Mononuclear cell (primary cell): ENCODE measurements around the gene IFT74. TPM values are rescaled to one million over a fixed set of nuclear protein-coding genes. Genes with fewer than 3 reads are reported as not detected.
"Not testable (repeated sequence)": the region's sequence is repeated elsewhere in the genome, so short reads cannot be mapped to it uniquely, and the experiment has no call there.

Experiments used
- H3K27me3 ChIP-seq: 2 replicates; pipeline ENCODE4 v1.6.0; 2011; ENCODE audit warnings: low read length, control low read depth; ENCODE audit not compliant: insufficient read depth
- H3K4me1 ChIP-seq: 2 replicates; pipeline ENCODE4 v1.5.1; 2011; ENCODE audit warnings: mild to moderate bottlenecking, low read length, control low read depth; ENCODE audit not compliant: insufficient read depth
- H3K4me3 ChIP-seq: 2 replicates; pipeline ENCODE4 v1.5.1; 2011; ENCODE audit warnings: mild to moderate bottlenecking, low read length, moderate library complexity
- H3K9me3 ChIP-seq: 2 replicates; pipeline ENCODE4 v1.5.1; 2011; ENCODE audit warnings: low read depth, mild to moderate bottlenecking, control low read depth, low read length
- total RNA-seq: library from RNA; depleted of rRNA; stranded (reverse); fragments of >200 nt; gene quantifications from one replicate; pipeline ENCODE4 v1.2.3, GENCODE V29; 2012

IFT74 gene
- total RNA-seq, 1 donor, result 6.2 TPM

- H3K9me3 ChIP-seq, result no peaks in the 10 kb centered on the region
- no peaks in the 10 kb centered on the region for H3K4me1 ChIP-seq
- H3K4me3 ChIP-seq, result no peak overlapping the region
- no peaks in the 10 kb centered on the region for H3K27me3 ChIP-seq
Measured at GRCh38 chr9:27085456-27085855, 129.2 kb downstream of the IFT74 start.

- Histone ChIP-seq H3K4me3 (no peak overlapping the region), H3K9me3 (no peaks in the 10 kb centered on the region), H3K4me1 (no peaks in the 10 kb centered on the region), H3K27me3 (no peaks in the 10 kb centered on the region)
Measured at GRCh38 chr9:27086818-27087680, 130.8 kb downstream of the IFT74 start.

- Histone ChIP-seq H3K4me3 (no peak overlapping the region), H3K9me3 (no peaks in the 10 kb centered on the region), H3K4me1 (no peaks in the 10 kb centered on the region), H3K27me3 (no peaks in the 10 kb centered on the region)
Measured at GRCh38 chr9:27088981-27089380, 132.8 kb downstream of the IFT74 start.

- no peaks in the 10 kb centered on the region for H3K4me1 ChIP-seq
- no peak overlapping the region for H3K4me3 ChIP-seq
- H3K27me3 ChIP-seq, result no peaks in the 10 kb centered on the region
- H3K9me3 ChIP-seq, result no peaks in the 10 kb centered on the region
Measured at GRCh38 chr9:27089706-27090105, 133.5 kb downstream of the IFT74 start.

- H3K27me3 ChIP-seq, result no peaks in the 10 kb centered on the region
Measured at GRCh38 chr9:27090231-27090630, 134.0 kb downstream of the IFT74 start.

GRCh38 chr9:27090711-27091110, 134.5 kb downstream of the IFT74 start:
- no peaks in the 10 kb centered on the region for H3K27me3 ChIP-seq
- H3K4me1 ChIP-seq, result no peaks in the 10 kb centered on the region
- H3K9me3 ChIP-seq, result no peaks in the 10 kb centered on the region
- H3K4me3 ChIP-seq, result no peak overlapping the region

More at GRCh38 chr9:27090231-27090630, 134.0 kb downstream of the IFT74 start:
- no peak overlapping the region for H3K4me3 ChIP-seq
- no peaks in the 10 kb centered on the region for H3K4me1 ChIP-seq
- H3K9me3 ChIP-seq, result no peaks in the 10 kb centered on the region

GRCh38 chr9:27092496-27092895, 136.3 kb downstream of the IFT74 start:
- not testable (repeated sequence) for H3K9me3 ChIP-seq, H3K27me3 ChIP-seq, H3K4me3 ChIP-seq, H3K4me1 ChIP-seq

- H3K4me1 ChIP-seq, H3K27me3 ChIP-seq, H3K4me3 ChIP-seq, H3K9me3 ChIP-seq: not testable (repeated sequence)
Measured at GRCh38 chr9:27093384-27094067, 137.3 kb downstream of the IFT74 start.

GRCh38 chr9:27094640-27095298, 138.6 kb downstream of the IFT74 start:
- no peaks in the 10 kb centered on the region for H3K4me1 ChIP-seq
- H3K9me3 ChIP-seq, result no peaks in the 10 kb centered on the region
- no peak overlapping the region for H3K4me3 ChIP-seq
- H3K27me3 ChIP-seq, result no peaks in the 10 kb centered on the region

- H3K9me3 ChIP-seq, result no peaks in the 10 kb centered on the region
Measured at GRCh38 chr9:27107241-27107640, 151.0 kb downstream of the IFT74 start.

GRCh38 chr9:27108981-27109541, 152.8 kb downstream of the IFT74 start, which contains the start of gene TEK:
TEK (plus strand) TSS chr9:27109225; CDS start chr9:27109591, 366 bp downstream.
- H3K9me3 ChIP-seq, result no peaks in the 10 kb centered on the region
- H3K27me3 ChIP-seq, result peaks cover 2% of the 10 kb centered on the region
- no peak within 1 kb of the TSS for H3K4me3 ChIP-seq
- H3K4me1 ChIP-seq, result no peaks in the 10 kb centered on the region

More at GRCh38 chr9:27107241-27107640, 151.0 kb downstream of the IFT74 start:
- H3K4me1 ChIP-seq, result no peaks in the 10 kb centered on the region
- peaks cover 2% of the 10 kb centered on the region for H3K27me3 ChIP-seq
- H3K4me3 ChIP-seq, result no peak overlapping the region

GRCh38 chr9:27109621-27110020, 153.4 kb downstream of the IFT74 start:
- H3K4me1 ChIP-seq, result no peaks in the 10 kb centered on the region
- peaks cover 2% of the 10 kb centered on the region for H3K27me3 ChIP-seq
- H3K4me3 ChIP-seq, result no peak overlapping the region
- no peaks in the 10 kb centered on the region for H3K9me3 ChIP-seq

GRCh38 chr9:27110181-27110580, 154.0 kb downstream of the IFT74 start:
- Histone ChIP-seq H3K4me1 (no peaks in the 10 kb centered on the region), H3K27me3 (peaks cover 2% of the 10 kb centered on the region), H3K4me3 (no peak overlapping the region), H3K9me3 (no peaks in the 10 kb centered on the region)

- H3K4me3 ChIP-seq, result no peak overlapping the region
- no peaks in the 10 kb centered on the region for H3K9me3 ChIP-seq
- H3K27me3 ChIP-seq, result peaks cover 2% of the 10 kb centered on the region
- H3K4me1 ChIP-seq, result no peaks in the 10 kb centered on the region
Measured at GRCh38 chr9:27112235-27112634, 156.0 kb downstream of the IFT74 start.
